PC-9 (cell line): ENCODE measurements around the gene MYO3B.

Experiments
- CTCF ChIP-seq: fragments of 200-600 bp; sonication (generic); conservative IDR thresholded peaks from 2 replicates; pipeline ENCODE4 v1.6.1; 2017; ENCODE audit warnings: mixed run types, antibody characterized with exemption, mild to moderate bottlenecking, moderate library complexity
- EZH2 ChIP-seq: fragments of 200-600 bp; sonication (generic); IDR thresholded peaks from 2 replicates; pipeline ENCODE4 v1.8.0; 2017; ENCODE audit warnings: antibody characterized with exemption, low read depth

- TF ChIP-seq CTCF (no peak), EZH2 (no peak)
Observed at GRCh38 chr2:170344663-170345346, 166.9 kb downstream of the MYO3B start.
